NOMO-1 treated with dmso at 0.1 percent for 144 hours (cell line): ENCODE results near the gene C11orf97.
"Not testable (repeated sequence)": the region's sequence is repeated elsewhere in the genome, so short reads cannot be mapped to it uniquely, and the experiment has no call there.

ENCODE experiments used
- DNase-seq: peaks from one replicate; lab custom pipeline; 2025; ENCODE audit not compliant: unreplicated experiment; lab: John Stamatoyannopoulos, UW

The C11orf97 gene

DNA sequence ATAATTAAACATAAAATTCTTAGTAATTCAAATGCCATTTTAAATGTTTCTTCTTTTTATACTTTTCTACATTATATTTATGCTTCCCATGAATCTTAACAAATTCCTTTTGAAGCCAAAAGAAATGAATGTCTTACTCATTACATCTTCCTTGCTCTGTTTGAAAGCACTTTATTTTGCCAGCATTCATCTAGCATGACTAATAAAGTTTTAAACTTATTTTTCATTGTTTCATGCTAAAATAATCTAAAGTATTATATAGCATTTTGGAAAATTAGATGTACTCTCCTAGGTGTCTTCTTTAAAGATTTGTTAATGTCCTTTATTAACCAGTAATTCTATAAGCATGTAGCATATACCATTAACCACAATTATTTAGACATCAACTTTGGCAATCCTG is 45.2 kb downstream of the C11orf97 start:
- DNase-seq: no peak

DNA sequence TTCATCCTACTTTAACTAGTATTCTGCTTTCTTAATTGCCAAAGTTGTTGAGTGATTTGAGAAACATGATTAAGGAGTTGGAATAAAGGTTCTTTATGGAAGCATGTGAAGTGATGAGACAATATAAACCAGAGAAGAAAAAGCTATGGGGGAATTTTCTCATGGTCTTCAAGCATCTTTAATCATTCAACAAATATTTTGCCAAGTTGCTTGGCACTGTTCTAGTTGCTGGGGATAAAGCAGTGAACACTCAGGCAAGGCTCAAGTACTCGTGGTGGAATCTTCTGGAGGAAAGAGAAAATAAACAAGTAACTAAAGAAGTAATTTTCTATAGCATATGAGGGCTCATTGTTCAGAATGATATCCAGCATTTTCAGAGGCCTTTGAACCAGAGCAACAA is 45.7 kb downstream of the C11orf97 start:
- no peak for DNase-seq

DNA sequence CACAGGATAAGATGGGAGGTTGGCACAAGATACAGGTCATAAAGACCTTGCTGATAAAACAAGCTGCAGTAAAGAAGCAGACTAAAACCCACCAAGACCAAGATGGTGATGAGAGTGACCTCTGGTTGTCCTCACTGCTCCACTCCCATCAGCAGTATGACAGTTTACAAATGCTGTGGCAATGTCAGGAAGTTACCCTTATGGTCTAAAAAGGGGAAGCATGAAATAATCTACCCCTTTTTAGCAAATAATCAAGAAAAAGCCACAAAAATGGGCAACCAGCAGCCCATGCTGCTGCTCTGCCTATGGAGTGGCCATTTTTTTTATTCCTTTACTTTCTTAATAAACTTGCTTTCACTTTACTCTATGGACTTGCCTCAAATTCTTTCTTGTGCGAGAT is 46.2 kb downstream of the C11orf97 start:
- peak; percentile 72 for DNase-seq

DNA sequence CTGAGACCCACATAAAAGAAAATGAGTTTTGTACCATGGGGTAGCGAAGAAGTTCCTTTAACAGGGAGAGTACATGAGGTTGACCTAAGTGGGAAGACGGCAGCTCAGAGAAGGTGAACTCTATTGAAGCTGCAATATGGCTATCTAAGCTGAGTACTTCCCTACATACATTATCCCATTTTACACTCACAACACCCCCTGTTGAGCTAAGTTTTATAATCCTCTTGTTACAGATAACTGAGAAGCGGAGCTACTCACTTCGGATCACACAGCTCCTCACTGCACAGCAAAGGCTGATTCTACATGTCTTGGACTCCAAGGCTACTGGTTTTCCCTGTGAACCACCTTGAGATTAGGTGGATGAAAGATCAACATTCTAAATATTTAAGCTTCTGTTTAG is 46.7 kb downstream of the C11orf97 start:
- no peak for DNase-seq

DNA sequence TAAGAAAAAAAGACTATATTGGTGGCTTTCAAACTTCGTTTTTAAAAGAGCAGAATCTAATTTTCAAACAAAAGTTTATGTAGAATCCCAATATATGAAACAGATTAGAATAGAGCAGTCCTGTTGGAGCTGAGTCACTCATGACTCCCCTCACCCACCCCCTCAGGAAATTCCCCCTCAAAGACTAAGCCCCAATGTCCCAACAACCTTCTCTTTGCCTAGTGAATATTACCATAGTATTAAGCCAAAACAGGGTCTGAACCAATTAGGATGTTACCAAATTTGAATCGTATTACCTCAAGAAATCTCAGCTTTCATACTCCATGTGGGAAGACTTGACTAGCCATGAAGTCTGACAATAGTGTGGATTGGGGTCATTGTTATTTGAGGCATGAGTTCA is 47.1 kb downstream of the C11orf97 start:
- no peak for DNase-seq

DNA sequence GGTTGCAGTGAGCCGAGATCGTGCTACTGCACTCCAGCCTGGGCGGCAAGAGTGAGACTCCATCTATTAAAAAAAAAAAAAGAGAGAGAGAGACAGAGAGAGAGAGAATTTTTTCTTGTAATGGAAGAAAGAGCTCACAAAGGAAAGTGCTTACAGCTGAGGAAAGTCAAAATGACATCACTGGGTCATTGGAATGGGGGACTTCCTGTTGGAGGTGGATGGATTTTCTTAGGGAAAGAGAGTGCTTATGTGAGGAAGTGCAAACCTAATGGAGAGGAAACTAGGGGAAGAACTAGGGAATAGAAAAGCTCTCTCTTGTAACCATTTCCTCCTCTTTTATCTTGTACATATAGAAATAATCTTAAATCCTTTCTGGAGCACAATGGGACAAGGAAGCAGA is 48.6 kb downstream of the C11orf97 start:
- no peak for DNase-seq

DNA sequence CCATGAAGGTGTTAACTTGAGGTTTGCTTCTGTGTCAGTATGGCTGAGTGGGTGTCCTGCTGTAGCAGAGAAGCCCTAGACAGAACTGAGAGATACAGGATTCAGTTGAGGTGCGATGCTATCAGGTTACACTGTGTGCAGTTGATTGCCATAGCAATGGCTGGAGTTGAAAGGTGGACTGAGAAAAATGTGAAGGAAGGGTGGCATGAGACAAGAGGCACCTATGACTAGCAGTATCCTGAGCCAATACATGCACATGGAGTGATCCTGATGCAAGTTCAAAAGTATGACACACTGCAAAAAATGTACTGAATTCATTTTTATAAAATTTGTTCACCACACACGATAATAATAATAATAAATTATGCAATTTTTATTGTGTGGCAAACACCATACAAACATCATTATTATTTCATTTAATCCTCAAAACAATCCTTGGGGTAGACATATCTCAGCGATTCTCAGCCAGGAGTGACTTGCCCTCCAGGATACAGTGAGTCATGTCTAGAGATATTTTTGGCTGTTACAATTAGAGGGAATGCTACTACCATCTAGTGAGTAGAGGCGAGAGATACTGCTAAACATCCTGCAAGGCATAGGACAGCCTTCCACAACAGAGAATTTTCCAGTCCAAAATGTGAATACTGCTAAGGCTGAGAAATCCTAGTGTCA is 51.1 kb downstream of the C11orf97 start:
- no peak for DNase-seq

DNA sequence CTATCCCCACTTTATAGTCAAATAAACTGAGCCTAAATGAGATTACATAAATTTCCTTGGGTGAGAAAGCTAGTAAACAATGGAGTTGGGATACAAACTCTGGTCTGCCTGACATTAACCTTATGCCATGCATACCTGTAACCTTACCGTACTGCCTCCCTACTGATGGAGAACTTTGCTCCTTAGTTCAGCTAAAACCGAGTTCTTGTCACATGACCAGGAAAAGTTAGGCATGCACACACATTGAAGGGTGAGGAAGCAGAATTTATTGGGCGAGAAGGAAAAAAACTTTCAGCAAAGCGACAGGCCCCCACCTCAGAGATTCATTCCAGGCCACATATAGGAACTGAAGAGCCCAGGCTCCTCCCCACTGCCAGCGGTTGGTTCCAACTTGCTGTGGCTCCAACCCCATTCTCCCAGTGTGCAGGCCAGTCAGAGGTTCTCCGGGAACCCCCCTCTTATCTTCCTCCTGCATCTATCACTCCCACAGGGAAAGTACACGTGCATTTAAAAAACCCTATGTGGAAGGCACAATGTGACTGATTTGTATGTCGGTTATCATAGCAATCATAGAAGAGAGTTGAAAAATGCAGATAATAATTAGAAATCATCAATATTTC is 51.7 kb downstream of the C11orf97 start:
- DNase-seq: no peak

DNA sequence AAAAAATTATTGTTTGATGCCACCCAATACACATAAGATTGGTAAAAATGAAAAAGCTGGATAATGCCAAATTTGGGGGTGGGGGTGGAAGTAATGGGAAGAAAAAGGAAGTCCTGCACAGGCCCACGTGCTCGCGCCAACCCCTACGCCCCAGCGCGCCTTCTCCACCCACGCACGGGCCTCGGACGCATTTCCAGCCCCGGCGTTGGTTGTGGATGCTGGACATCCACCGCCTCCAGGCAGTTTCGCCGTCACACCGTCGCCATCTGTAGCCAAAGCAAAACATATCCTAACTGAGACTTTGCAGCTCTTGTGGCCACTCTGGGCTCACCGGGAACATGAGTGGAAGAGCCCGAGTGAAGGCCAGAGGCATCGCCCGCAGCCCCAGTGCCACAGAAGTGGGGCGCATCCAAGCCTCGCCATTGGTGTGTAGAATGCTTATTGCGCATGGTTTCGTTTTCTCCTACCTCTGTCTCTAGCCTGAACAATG is 55.0 kb downstream of the C11orf97 start, which contains the start of gene PIWIL4:
TSS of gene PIWIL4 (plus strand) at position 188 of the 490 bp plus-strand sequence. CDS start at position 339, 151 bp downstream.
- DNase-seq: no peak

DNA sequence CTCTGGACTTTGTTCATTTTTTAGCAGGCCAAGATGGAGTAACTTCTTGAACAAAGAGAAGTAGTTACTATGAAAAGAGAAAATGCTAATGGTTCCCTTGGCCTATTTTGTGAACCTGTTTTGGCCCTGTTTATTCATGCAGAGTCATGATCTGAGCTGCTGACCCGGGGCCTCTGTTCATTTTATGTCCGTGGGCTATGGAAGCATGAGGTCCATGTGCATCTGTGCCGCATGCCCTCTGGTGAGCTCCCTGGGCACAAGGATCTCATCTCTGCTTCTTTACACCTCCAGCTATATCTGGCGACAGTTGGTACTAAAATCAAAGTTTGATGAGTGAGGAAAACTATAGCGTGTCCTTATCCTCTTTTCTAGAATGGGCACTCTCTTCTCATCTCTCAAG is 55.9 kb downstream of the C11orf97 start:
- no peak for DNase-seq

DNA sequence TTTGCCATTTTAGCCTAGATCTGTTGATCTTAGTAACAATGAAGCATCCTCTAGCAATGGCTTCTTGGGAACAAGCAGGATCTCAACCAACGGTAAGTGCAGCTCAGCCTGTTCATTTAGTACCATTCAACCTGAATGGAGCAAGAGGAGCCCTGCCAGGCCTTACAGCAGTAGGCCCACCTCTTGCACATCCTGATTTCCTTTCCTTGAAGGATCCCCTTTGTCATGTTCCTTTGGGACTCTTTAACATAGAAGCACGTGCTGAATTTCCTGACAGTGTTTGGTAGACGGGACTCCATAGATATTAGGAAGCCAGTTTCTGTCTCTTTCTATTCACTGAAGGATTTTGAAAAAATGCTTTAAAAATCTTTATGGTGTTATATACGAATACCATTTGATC is 56.5 kb downstream of the C11orf97 start:
- DNase-seq: no peak

DNA sequence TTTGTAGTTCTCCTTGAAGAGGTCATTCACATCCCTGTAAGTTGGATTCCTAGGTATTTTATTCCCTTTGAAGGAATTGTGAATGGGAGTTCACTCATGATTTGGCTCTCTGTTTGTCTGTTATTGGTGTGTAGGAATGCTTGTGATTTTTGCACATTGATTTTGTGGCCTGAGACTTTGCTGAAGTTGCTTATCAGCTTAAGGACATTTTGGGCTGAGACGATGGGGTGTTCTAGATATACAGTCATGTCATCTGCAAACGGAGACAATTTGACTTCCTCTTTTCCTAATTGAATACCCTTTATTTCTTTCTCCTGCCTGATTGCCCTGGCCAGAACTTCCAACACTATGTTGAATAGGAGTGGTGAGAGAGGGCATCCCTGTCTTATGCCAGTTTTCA is 60.7 kb downstream of the C11orf97 start:
- not testable (repeated sequence) for DNase-seq

DNA sequence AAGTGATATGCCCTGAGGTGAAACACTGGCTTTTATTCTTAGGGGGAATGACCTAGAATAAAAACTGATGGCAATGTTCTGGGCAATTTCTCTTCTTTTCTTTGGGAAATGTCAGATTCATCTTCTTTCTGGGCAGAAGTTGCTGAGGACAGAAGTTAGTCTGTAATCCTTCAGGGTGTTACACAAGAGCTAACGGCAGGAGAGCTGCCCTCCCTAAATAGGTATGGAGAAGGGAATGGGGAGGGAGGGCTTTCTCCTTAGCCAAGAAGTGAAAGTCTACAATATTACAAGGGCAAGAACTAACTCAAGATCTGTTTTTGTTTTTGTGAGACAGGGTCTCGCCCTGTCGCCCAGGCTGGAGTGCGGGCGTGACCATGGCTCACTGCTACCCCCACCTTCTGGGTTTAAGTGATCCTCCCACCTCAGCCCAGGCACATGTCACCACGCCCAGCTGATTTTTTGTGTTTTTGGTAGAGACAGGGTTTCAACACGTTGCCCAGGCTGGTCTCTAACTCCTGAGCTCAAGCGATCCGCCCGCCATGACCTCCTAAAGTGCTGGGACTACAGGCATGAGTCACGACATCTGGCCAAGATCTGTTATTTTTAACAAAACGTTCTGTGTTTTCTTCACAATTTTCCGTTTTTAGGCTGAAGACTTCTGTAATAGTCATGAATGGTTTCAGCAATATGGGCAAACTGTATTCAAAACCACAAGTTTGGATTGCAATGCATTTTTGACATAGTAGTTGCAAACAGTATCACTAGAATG is 62.1 kb downstream of the C11orf97 start:
- DNase-seq: peak; percentile 95

DNA sequence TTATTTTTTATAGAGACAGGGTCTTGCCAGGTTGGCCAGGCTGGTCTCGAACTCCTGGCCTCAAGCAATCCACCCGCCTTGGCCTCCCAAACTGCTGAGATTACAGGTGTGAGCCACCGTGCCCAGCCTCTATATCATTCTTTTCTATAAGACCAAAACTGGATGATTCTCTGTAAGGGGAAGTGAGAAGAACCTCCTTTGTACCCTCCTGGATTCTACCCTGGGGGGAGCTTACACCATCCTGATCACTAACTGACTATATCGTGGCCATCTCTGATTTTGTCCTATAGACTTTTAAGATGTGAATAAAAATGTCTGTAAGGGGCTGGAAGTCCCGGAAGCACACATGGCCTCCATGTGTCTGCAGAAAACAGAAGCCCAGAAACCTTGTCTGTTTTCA is 64.0 kb downstream of the C11orf97 start:
- no peak for DNase-seq

DNA sequence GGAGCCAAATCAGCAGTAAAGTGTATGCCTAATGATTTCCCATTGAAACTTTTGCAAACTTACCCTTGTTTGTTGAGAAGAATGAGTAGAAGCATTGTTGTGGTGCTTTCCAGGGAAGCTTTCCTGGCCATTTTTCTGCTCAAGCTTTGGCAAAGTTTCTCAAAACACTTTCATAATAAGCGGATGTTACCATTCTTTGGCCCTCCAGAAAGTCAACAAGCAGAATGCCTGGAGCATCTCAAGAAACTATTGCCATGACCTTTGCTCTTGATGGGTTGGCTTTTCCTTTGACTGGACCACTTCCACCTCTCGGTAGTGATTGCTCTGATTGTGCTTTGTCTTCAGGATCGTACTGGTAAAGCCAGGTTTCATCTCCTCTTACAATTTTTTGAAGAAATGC is 65.6 kb downstream of the C11orf97 start:
- no peak for DNase-seq
